Esophagus muscularis mucosa (tissue), 4 donors: ENCODE measurements around the gene LRP10. TPM values are rescaled to one million over a fixed set of nuclear protein-coding genes. Genes with fewer than 3 reads are reported as not detected.
"Not testable (repeated sequence)": the region's sequence is repeated elsewhere in the genome, so short reads cannot be mapped to it uniquely, and the experiment has no call there.

Source experiments
- DNase-seq: peaks from one replicate; pipeline ENCODE4 v3.0.0-alpha.2; 2017; ENCODE audit errors: extremely low spot score
- H3K27ac ChIP-seq, 4 donors: fragments of 200-600 bp; sonication (generic); replicated peaks in 1 of 4; 1 replicate in 3 of 4; 2 replicates in 1 of 4; pipeline ENCODE4 v1.5.1; 2016 to 2019; ENCODE audit warnings: mild to moderate bottlenecking in 1 of 4
- H3K27me3 ChIP-seq, 4 donors: fragments of 200-600 bp; sonication (generic); one replicate each; pipeline versions ENCODE4 v1.5.1 to v1.6.0; 2016 to 2019
- H3K36me3 ChIP-seq, 4 donors: fragments of 200-600 bp; sonication (generic); one replicate each; pipeline ENCODE4 v1.5.1; 2016 to 2019
- H3K4me1 ChIP-seq, 4 donors: fragments of 200-600 bp; sonication (generic); one replicate each; pipeline ENCODE4 v1.5.1; 2016 to 2019
- H3K4me3 ChIP-seq, 4 donors: fragments of 200-600 bp; sonication (generic); 1 replicate in 2 of 4; 2 replicates in 2 of 4; pipeline ENCODE4 v1.5.1; 2016 to 2019; ENCODE audit warnings: mild to moderate bottlenecking in 4 of 4, moderate library complexity in 1 of 4
- H3K9me3 ChIP-seq, 4 donors: fragments of 200-600 bp; sonication (generic); 1 replicate in 3 of 4; 2 replicates in 1 of 4; pipeline ENCODE4 v1.5.1; 2016 to 2019
- EP300 ChIP-seq: sonication (generic); formaldehyde crosslinking; IDR thresholded peaks from one replicate; pipeline ENCODE4 v1.6.1; 2017; ENCODE audit warnings: antibody characterized with exemption
- POLR2A ChIP-seq: fragments of 450-650 bp; IDR thresholded peaks from one replicate; pipeline ENCODE4 v1.6.1; 2017; ENCODE audit warnings: antibody characterized with exemption, moderate library complexity, mild to moderate bottlenecking, low read depth
- POLR2AphosphoS5 ChIP-seq, 2 donors: sonication (generic); formaldehyde crosslinking; IDR thresholded peaks; one replicate each; pipeline ENCODE4 v1.6.1; 2017; ENCODE audit warnings: antibody characterized with exemption in 2 of 2
- WGBS: methylation state at CpG from one replicate; pipeline ENCODE4 v1.1.5; 2018; 5-methylcytosine and 5-hydroxymethylcytosine counted together
- intact Hi-C: fragments of 100-400 bp; cut with DNase I; formaldehyde crosslinking; loops from one replicate; pipeline ENCODE4 v1.15.1; 2023
- total RNA-seq, 4 donors: library from RNA; depleted of rRNA; stranded (reverse); fragments of >200 nt; gene quantifications; one replicate each; pipeline versions ENCODE4 v1.1.0 to v1.2.1, GENCODE V29; 2016
- TF ChIP-seq, protein P1 (sequence below), 3 experiments: fragments of 200-600 bp in 2 of 3; fragments of 450-650 bp in 1 of 3; sonication (generic) in 2 of 3; IDR thresholded peaks; one replicate each; pipeline ENCODE4 v1.5.1; 2017 to 2019; ENCODE audit warnings: antibody characterized with exemption in 3 of 3, mild to moderate bottlenecking in 2 of 3, moderate library complexity in 1 of 3

Gene LRP10
- total RNA-seq, 4 donors from 2014 or later = 111 to 279 (median 197) TPM

DNA sequence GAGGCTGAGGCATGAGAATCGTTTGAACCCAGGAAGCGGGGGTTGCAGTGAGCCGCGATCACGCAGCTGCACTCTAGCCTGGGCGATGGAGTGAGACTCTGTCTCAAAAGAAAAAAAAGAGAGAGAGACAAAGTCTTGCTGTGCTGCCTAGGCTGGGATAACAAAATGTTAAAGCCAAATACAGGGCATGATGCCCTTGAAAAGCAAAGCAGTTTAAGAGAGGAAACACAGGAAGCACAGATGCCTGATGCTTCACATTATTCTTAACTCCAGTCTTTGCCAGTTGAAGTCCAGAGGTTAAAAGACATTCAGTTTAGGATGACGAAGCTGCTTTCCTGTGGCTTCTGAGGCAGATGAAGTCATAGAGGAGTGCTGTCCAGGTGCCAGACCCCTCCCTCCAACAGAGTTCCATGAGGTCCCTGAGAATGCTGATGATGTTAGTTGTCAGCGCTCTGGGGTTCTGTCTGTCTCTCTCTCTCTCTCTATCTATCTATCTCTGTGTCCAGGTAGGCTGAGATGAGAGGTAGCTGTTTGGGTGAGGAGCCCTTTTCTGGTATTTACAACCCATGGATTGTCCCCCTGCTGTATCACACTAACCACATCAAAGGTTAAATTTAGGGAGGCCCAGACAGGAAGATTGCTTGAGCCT, 46.7 kb upstream of the LRP10 start:
- H3K27ac ChIP-seq = peak overlapping the region in 2 of 4 donors; percentile 33 to 84
- no peaks in the 10 kb centered on the region for H3K36me3 ChIP-seq
- no peak overlapping the region for H3K4me3 ChIP-seq
- no peak for TF ChIP-seq POLR2A
- peak in 1 of 2 donors; percentile 27 for TF ChIP-seq POLR2AphosphoS5 (IDR thresholded peaks at IDR 0.05)
- no peak for TF ChIP-seq EP300
- TF ChIP-seq, protein P1, sequence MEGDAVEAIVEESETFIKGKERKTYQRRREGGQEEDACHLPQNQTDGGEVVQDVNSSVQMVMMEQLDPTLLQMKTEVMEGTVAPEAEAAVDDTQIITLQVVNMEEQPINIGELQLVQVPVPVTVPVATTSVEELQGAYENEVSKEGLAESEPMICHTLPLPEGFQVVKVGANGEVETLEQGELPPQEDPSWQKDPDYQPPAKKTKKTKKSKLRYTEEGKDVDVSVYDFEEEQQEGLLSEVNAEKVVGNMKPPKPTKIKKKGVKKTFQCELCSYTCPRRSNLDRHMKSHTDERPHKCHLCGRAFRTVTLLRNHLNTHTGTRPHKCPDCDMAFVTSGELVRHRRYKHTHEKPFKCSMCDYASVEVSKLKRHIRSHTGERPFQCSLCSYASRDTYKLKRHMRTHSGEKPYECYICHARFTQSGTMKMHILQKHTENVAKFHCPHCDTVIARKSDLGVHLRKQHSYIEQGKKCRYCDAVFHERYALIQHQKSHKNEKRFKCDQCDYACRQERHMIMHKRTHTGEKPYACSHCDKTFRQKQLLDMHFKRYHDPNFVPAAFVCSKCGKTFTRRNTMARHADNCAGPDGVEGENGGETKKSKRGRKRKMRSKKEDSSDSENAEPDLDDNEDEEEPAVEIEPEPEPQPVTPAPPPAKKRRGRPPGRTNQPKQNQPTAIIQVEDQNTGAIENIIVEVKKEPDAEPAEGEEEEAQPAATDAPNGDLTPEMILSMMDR (IDR thresholded peaks at IDR 0.05) = no peak
- peaks cover 17 to 41% (median 39%) of the 10 kb centered on the region in 4 donors for H3K4me1 ChIP-seq
- no peaks in the 10 kb centered on the region for H3K9me3 ChIP-seq
- no peak for DNase-seq
- H3K27me3 ChIP-seq = no peaks in the 10 kb centered on the region
- 46% methylated on average over 7 of the region's 8 CpGs for WGBS
- intact Hi-C loops = loop anchor here (5.0 kb wide), 1 partner anchor 268 kb away; no protein-coding TSS in a partner anchor

DNA sequence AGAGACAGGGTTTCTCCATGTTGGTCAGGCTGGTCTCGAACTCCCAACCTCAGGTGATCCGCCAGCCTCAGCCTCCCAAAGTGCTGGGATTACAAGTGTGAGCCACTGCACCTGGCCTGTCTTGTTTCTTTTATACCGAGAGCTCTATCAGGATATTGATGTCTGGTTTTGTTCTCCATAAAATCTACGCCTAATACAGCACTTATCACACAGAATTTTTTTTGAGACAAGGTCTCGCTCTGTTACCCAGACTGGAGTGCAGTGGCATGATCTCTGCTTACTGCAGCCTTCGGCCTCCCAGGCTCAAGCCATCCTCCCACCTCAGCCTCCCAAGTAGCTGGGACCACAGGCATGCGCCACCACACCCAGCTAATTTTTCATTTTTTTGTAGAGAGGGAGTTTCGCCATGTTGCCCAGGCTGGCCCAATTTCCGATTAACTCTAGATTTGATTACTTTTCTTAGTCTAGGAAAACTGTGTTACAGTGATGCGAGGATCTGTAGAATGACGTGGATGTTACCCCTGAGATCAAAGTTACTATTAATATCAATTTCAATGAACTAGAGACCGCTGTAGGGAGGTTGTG, 42.4 kb upstream of the LRP10 start:
- Histone ChIP-seq H3K27ac (peak overlapping the region; percentile 79 to 88 (median 80)), H3K4me1 (peaks cover 16 to 27% (median 23%) of the 10 kb centered on the region in 4 donors), H3K4me3 (peak overlapping the region; percentile 76 to 88 (median 81)), H3K36me3 (peaks cover 7 to 15% (median 12%) of the 10 kb centered on the region in 4 donors)
- 79% methylated on average over 11 of the region's 12 CpGs for WGBS
- H3K9me3 ChIP-seq, H3K27me3 ChIP-seq, DNase-seq, intact Hi-C loops: not testable (repeated sequence)

DNA sequence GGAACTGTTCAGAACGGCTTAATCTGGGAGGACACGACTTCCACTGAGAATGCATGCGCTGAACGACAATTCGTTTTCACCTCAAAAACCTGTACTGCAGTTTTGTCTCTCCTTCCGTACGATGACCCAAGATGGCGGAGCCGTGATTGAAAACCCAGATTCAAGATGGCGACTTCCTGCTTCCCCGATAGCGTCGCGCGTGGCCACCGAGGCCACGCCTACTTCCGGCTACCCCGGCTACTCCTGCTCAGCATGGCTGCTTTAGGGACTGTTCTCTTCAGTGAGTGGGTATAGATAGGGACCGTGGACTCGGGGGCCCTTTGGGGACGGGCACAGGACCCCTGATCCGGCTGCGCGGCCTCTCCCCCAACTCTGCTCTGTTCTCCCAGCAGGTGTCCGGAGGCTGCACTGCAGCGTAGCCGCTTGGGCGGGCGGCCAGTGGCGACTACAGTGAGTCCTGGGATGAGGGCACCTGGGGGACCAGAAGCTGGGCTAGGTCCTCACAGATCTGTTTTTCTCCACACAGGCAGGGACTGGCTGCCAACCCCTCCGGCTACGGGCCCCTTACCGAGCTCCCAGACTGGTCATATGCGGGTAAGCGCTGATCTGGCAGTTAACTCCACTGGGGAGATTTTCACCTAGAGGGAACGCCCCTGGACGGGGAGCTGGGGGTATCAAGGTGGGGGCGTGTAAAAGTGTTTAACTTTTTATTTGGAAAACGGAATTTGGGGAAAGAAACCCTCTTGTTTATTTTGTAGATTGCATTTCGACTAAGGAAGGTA, 41.7 kb upstream of the LRP10 start, which contains the start of gene MRPL52:
Gene MRPL52, plus strand, starts transcription at position 227 of the 782 bp plus-strand sequence. Its CDS starts 26 bp downstream, at position 253.
- Histone ChIP-seq H3K27ac (peak within 1 kb of the TSS; percentile 79 to 88 (median 80)), H3K4me1 (peaks cover 13 to 20% (median 17%) of the 10 kb centered on the region in 4 donors), H3K9me3 (no peaks in the 10 kb centered on the region), H3K4me3 (peak within 1 kb of the TSS; percentile 76 to 88 (median 81)), H3K36me3 (peaks cover 11 to 22% (median 19%) of the 10 kb centered on the region in 4 donors), H3K27me3 (no peaks in the 10 kb centered on the region)
- intact Hi-C loops = no loop called here
- peak; percentile 96 for DNase-seq
- WGBS = 1% methylated on average over 27 of the region's 41 CpGs
- TF ChIP-seq POLR2AphosphoS5 (IDR thresholded peaks at IDR 0.05) (peak; percentile 51 to 84), EP300 (no peak)

DNA sequence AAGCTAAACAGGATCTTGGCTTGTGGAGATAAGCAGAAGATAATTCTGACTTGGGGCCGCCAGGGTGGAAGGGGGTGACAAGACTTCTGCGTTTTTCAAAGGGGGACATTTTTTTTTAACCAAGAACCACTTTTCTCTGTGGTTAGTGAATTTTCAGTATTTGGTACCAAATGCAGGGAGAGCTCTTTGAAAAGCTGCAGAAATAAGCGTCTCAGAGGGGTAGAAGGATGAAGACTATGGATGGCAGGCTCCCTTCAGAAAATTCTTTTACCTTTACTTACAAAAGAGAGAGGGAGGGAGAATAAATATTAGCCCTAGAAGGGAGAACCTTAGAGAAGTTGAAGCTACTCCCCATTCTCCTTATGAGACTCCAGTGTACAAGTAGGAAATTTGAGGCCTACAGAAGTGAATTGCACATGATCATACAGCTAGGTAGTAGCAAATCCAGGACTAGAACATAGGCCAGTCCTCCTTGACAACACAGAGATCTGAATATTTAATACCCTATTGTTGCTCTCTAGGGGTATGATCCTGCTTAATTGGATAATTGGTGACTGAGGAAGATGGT, 41.0 kb upstream of the LRP10 start:
- no peak for DNase-seq
- Histone ChIP-seq H3K27ac (peak overlapping the region in 3 of 4 donors; percentile 79 to 88 (median 80)), H3K27me3 (no peaks in the 10 kb centered on the region), H3K36me3 (peaks cover 11 to 24% (median 22%) of the 10 kb centered on the region in 4 donors), H3K4me1 (peaks cover 11 to 18% (median 14%) of the 10 kb centered on the region in 4 donors), H3K4me3 (peak overlapping the region; percentile 76 to 88 (median 81)), H3K9me3 (no peaks in the 10 kb centered on the region)
- WGBS = 28% methylated on average over 3 of the region's 3 CpGs
- intact Hi-C loops = no loop called here
- TF ChIP-seq, protein P1 (IDR thresholded peaks at IDR 0.05) = no peak
- TF ChIP-seq POLR2A (no peak), POLR2AphosphoS5 (IDR thresholded peaks at IDR 0.05) (no peak), EP300 (no peak)

DNA sequence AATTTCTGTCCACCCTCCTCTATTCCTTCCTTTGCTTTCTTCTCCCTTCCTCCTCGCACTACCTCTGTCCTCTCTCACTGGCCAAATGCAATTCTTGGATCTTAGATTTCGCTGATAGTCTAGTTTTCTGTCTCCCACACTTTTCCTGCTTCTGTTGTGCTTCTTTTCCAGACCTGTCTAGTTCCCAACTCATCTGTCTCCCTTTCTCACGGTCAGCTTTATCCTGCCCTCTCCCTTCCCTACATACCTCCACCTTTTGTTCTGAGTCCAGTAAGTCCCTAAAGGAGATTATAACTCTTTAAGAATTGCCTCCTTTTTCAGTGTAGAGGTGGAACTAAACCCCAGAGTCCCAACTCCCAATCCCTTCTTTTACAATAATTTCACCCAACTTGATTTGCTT, 36.0 kb upstream of the LRP10 start:
- H3K36me3 ChIP-seq = peaks cover 11 to 24% (median 23%) of the 10 kb centered on the region in 4 donors
- peaks cover 28 to 46% (median 41%) of the 10 kb centered on the region in 4 donors for H3K4me1 ChIP-seq
- TF ChIP-seq POLR2A (no peak), POLR2AphosphoS5 (IDR thresholded peaks at IDR 0.05) (no peak), EP300 (no peak)
- TF ChIP-seq, protein P1 (IDR thresholded peaks at IDR 0.05) = no peak
- H3K27ac ChIP-seq = peak overlapping the region; percentile 93 to 97 (median 95)
- H3K27me3 ChIP-seq = no peaks in the 10 kb centered on the region
- 73% methylated on average over 3 of the region's 3 CpGs for WGBS
- intact Hi-C loops = no loop called here
- H3K9me3 ChIP-seq = no peaks in the 10 kb centered on the region
- H3K4me3 ChIP-seq = no peak overlapping the region
- DNase-seq = no peak
